ENCODE results near the gene MYH1. TPM values are rescaled to one million over a fixed set of nuclear protein-coding genes. Genes with fewer than 3 reads are reported as not detected.

Gene MYH1
- total and polyA plus RNA-seq, 2 experiments from 2014 or later, result not detected

DNA sequence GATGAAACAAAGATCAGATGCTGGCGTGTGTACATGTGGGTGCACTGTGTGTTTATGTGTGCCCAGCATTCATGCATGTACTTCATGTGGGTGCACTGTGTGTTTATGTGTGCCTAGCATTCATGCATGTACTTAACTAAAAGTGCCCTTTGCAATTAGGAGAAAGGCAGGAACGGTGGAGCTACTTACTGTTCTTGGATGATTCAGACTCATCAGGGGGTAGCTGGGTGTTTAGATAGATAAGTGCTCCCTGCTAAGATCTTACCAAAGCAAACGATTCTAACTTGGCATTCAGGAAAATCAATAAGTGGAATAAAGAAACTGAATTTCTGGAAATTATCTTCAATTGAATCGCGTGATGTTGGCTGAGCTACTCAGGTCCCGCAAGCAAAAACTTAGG, 39.7 kb upstream of the MYH1 start:
- Histone ChIP-seq H3K4me2 (no peak overlapping the region), H3F3A (replicated peaks; ENCODE audit: low read depth) (no peaks in the 10 kb centered on the region), H3K4me1 (ENCODE audit: insufficient read depth) (peaks cover 12% of the 10 kb centered on the region), H3K27me3 (ENCODE audit: insufficient read depth) (no peaks in the 10 kb centered on the region), H4K20me1 (replicated peaks; ENCODE audit: insufficient read depth) (no peaks in the 10 kb centered on the region), H3K27ac (ENCODE audit: low read depth) (no peak overlapping the region), H3K9me2 (ENCODE audit: insufficient read depth) (peaks cover 12% of the 10 kb centered on the region), H2AFZ (peak overlapping the region; percentile 33; the same call in 1 of the 2 replicates), H3K79me2 (replicated peaks; ENCODE audit: insufficient read depth) (no peaks in the 10 kb centered on the region), H3K4me3 (no peak overlapping the region), H3K36me3 (ENCODE audit: insufficient read depth) (no peaks in the 10 kb centered on the region)
- Mint-ChIP-seq H3K4me3 (no peak overlapping the region), H3K4me1 (peaks cover 19% of the 10 kb centered on the region), H3K27me3 (ENCODE audit: insufficient read depth, low read depth, poor library complexity) (peaks cover 5% of the 10 kb centered on the region), H3K9me3 (no peaks in the 10 kb centered on the region), H3K27ac (no peak overlapping the region), H3K36me3 (ENCODE audit: low read depth) (no peaks in the 10 kb centered on the region; the same call in 2 of the 3 replicates)
- no peak for TF ChIP-seq JUNB (IDR thresholded peaks at IDR 0.05; ENCODE audit: unreplicated experiment)
- TF ChIP-seq, protein P1, sequence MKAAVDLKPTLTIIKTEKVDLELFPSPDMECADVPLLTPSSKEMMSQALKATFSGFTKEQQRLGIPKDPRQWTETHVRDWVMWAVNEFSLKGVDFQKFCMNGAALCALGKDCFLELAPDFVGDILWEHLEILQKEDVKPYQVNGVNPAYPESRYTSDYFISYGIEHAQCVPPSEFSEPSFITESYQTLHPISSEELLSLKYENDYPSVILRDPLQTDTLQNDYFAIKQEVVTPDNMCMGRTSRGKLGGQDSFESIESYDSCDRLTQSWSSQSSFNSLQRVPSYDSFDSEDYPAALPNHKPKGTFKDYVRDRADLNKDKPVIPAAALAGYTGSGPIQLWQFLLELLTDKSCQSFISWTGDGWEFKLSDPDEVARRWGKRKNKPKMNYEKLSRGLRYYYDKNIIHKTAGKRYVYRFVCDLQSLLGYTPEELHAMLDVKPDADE (IDR thresholded peaks at IDR 0.05), result no peak
- TF ChIP-seq ZNF114 (CRISPR knock-in tag; IDR thresholded peaks at IDR 0.05), result no peak
- no peak for TF ChIP-seq EZH2 (IDR thresholded peaks at IDR 0.05; ENCODE audit: low read depth, unreplicated experiment)
- no peak for TF ChIP-seq EZH2phosphoT487 (IDR thresholded peaks at IDR 0.05; ENCODE audit: unreplicated experiment)
- TF ChIP-seq NANOG (IDR thresholded peaks at IDR 0.05; ENCODE audit: borderline replicate concordance), result no peak
- TF ChIP-seq, protein P2, sequence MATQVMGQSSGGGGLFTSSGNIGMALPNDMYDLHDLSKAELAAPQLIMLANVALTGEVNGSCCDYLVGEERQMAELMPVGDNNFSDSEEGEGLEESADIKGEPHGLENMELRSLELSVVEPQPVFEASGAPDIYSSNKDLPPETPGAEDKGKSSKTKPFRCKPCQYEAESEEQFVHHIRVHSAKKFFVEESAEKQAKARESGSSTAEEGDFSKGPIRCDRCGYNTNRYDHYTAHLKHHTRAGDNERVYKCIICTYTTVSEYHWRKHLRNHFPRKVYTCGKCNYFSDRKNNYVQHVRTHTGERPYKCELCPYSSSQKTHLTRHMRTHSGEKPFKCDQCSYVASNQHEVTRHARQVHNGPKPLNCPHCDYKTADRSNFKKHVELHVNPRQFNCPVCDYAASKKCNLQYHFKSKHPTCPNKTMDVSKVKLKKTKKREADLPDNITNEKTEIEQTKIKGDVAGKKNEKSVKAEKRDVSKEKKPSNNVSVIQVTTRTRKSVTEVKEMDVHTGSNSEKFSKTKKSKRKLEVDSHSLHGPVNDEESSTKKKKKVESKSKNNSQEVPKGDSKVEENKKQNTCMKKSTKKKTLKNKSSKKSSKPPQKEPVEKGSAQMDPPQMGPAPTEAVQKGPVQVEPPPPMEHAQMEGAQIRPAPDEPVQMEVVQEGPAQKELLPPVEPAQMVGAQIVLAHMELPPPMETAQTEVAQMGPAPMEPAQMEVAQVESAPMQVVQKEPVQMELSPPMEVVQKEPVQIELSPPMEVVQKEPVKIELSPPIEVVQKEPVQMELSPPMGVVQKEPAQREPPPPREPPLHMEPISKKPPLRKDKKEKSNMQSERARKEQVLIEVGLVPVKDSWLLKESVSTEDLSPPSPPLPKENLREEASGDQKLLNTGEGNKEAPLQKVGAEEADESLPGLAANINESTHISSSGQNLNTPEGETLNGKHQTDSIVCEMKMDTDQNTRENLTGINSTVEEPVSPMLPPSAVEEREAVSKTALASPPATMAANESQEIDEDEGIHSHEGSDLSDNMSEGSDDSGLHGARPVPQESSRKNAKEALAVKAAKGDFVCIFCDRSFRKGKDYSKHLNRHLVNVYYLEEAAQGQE (IDR thresholded peaks at IDR 0.05; ENCODE audit: unreplicated experiment), result no peak
- TF ChIP-seq ZNF331 (CRISPR knock-in tag; IDR thresholded peaks at IDR 0.05; ENCODE audit: low read depth), result no peak
- no peak for TF ChIP-seq STAT1 (IDR thresholded peaks at IDR 0.05; ENCODE audit: unreplicated experiment)
- TF ChIP-seq CREB1 (CRISPR knock-in tag; IDR thresholded peaks at IDR 0.05; ENCODE audit: low read depth), result no peak
- TF ChIP-seq, protein P3, sequence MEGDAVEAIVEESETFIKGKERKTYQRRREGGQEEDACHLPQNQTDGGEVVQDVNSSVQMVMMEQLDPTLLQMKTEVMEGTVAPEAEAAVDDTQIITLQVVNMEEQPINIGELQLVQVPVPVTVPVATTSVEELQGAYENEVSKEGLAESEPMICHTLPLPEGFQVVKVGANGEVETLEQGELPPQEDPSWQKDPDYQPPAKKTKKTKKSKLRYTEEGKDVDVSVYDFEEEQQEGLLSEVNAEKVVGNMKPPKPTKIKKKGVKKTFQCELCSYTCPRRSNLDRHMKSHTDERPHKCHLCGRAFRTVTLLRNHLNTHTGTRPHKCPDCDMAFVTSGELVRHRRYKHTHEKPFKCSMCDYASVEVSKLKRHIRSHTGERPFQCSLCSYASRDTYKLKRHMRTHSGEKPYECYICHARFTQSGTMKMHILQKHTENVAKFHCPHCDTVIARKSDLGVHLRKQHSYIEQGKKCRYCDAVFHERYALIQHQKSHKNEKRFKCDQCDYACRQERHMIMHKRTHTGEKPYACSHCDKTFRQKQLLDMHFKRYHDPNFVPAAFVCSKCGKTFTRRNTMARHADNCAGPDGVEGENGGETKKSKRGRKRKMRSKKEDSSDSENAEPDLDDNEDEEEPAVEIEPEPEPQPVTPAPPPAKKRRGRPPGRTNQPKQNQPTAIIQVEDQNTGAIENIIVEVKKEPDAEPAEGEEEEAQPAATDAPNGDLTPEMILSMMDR (conservative IDR thresholded peaks at IDR 0.05; ENCODE audit: low read depth in 2 of 2), result no peak
- TF ChIP-seq, protein P4, sequence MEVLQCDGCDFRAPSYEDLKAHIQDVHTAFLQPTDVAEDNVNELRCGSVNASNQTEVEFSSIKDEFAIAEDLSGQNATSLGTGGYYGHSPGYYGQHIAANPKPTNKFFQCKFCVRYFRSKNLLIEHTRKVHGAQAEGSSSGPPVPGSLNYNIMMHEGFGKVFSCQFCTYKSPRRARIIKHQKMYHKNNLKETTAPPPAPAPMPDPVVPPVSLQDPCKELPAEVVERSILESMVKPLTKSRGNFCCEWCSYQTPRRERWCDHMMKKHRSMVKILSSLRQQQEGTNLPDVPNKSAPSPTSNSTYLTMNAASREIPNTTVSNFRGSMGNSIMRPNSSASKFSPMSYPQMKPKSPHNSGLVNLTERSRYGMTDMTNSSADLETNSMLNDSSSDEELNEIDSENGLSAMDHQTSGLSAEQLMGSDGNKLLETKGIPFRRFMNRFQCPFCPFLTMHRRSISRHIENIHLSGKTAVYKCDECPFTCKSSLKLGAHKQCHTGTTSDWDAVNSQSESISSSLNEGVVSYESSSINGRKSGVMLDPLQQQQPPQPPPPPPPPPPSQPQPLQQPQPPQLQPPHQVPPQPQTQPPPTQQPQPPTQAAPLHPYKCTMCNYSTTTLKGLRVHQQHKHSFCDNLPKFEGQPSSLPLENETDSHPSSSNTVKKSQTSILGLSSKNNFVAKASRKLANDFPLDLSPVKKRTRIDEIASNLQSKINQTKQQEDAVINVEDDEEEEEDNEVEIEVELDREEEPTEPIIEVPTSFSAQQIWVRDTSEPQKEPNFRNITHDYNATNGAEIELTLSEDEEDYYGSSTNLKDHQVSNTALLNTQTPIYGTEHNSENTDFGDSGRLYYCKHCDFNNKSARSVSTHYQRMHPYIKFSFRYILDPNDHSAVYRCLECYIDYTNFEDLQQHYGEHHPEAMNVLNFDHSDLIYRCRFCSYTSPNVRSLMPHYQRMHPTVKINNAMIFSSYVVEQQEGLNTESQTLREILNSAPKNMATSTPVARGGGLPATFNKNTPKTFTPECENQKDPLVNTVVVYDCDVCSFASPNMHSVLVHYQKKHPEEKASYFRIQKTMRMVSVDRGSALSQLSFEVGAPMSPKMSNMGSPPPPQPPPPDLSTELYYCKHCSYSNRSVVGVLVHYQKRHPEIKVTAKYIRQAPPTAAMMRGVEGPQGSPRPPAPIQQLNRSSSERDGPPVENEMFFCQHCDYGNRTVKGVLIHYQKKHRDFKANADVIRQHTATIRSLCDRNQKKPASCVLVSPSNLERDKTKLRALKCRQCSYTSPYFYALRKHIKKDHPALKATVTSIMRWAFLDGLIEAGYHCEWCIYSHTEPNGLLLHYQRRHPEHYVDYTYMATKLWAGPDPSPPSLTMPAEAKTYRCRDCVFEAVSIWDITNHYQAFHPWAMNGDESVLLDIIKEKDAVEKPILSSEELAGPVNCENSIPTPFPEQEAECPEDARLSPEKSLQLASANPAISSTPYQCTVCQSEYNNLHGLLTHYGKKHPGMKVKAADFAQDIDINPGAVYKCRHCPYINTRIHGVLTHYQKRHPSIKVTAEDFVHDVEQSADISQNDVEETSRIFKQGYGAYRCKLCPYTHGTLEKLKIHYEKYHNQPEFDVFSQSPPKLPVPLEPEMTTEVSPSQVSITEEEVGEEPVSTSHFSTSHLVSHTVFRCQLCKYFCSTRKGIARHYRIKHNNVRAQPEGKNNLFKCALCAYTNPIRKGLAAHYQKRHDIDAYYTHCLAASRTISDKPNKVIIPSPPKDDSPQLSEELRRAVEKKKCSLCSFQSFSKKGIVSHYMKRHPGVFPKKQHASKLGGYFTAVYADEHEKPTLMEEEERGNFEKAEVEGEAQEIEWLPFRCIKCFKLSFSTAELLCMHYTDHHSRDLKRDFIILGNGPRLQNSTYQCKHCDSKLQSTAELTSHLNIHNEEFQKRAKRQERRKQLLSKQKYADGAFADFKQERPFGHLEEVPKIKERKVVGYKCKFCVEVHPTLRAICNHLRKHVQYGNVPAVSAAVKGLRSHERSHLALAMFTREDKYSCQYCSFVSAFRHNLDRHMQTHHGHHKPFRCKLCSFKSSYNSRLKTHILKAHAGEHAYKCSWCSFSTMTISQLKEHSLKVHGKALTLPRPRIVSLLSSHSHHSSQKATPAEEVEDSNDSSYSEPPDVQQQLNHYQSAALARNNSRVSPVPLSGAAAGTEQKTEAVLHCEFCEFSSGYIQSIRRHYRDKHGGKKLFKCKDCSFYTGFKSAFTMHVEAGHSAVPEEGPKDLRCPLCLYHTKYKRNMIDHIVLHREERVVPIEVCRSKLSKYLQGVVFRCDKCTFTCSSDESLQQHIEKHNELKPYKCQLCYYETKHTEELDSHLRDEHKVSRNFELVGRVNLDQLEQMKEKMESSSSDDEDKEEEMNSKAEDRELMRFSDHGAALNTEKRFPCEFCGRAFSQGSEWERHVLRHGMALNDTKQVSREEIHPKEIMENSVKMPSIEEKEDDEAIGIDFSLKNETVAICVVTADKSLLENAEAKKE (CRISPR knock-in tag; IDR thresholded peaks at IDR 0.05), result no peak
- ATAC-seq (no peak), DNase-seq (ENCODE audit: low spot score) (no peak)
